H1 (cell line): Measurements from ENCODE around the gene ITPRIPL2. TPM values are rescaled to one million over a fixed set of nuclear protein-coding genes. Genes with fewer than 3 reads are reported as not detected.

ENCODE experiments used
- CTCF ChIA-PET: fragments of 300-600 bp; sonication (Branson Sonifier 250); formaldehyde crosslinking; loops from one replicate; lab custom pipeline; 2021; ENCODE audit not compliant: partially characterized antibody; lab: Charles Lee
- POLR2A ChIA-PET: fragments of 300-600 bp; sonication (Branson Sonifier 250); formaldehyde crosslinking; loops from one replicate; lab custom pipeline; 2021; ENCODE audit warnings: inconsistent platforms; ENCODE audit not compliant: partially characterized antibody; lab: Charles Lee
- DNase-seq, 2 experiments: peaks; one replicate each; pipeline versions ENCODE4 v3.0.0 to v3.0.0-alpha.2; 2010 to 2022; ENCODE audit warnings: low spot score in 2 of 2, low read depth in 1 of 2, mixed read lengths in 1 of 2
- FAIRE-seq: peaks from 2 replicates; lab custom pipeline; 2011; peaks lifted over from hg19 to GRCh38; lab: Jason Lieb, UNC
- H2AFZ ChIP-seq: 2 replicates; pipeline ENCODE4 v1.8.1; 2012; ENCODE audit warnings: low read length, inconsistent platforms
- H2AK5ac ChIP-seq: 2 replicates; pipeline ENCODE4 v1.6.1; 2013; ENCODE audit warnings: low read depth, low read length
- H2BK120ac ChIP-seq: replicated peaks from 2 replicates; pipeline ENCODE3; 2013; ENCODE audit warnings: low read depth, low read length, inconsistent platforms
- H2BK12ac ChIP-seq: 2 replicates; pipeline ENCODE4 v1.6.1; 2013; ENCODE audit warnings: low read depth, low read length
- H2BK15ac ChIP-seq: 2 replicates; pipeline ENCODE4 v1.6.1; 2013; ENCODE audit warnings: low read length
- H2BK20ac ChIP-seq: 2 replicates; pipeline ENCODE4 v1.6.1; 2013; ENCODE audit warnings: low read length
- H2BK5ac ChIP-seq: 2 replicates; pipeline ENCODE4 v1.6.1; 2013; ENCODE audit warnings: low read depth, low read length
- H3K14ac ChIP-seq: 2 replicates; pipeline ENCODE4 v1.6.1; 2013; ENCODE audit warnings: inconsistent platforms; ENCODE audit not compliant: insufficient read length
- H3K18ac ChIP-seq: 2 replicates; pipeline ENCODE4 v1.6.1; 2013; ENCODE audit warnings: low read length; ENCODE audit errors: extremely low read depth
- H3K23ac ChIP-seq: 2 replicates; pipeline ENCODE4 v1.6.1; 2013; ENCODE audit warnings: inconsistent platforms; ENCODE audit not compliant: insufficient read length
- H3K23me2 ChIP-seq: 2 replicates; pipeline ENCODE4 v1.6.1; 2013; ENCODE audit warnings: low read depth, low read length
- H3K27ac ChIP-seq: 2 replicates; pipeline ENCODE4 v1.6.1; 2011; ENCODE audit warnings: low read depth, low read length, inconsistent platforms
- H3K27me3 ChIP-seq, 4 experiments: replicated peaks in 1 of 4; 1 replicate in 1 of 4; 2 replicates in 3 of 4; pipeline versions ENCODE4 v1.6.1 to v1.8.1; 2011 to 2013; ENCODE audit warnings: low read length in 3 of 4, mild to moderate bottlenecking in 3 of 4, inconsistent platforms in 2 of 4, mixed read lengths in 2 of 4, moderate library complexity in 1 of 4; ENCODE audit not compliant: control insufficient read depth in 3 of 4, insufficient read depth in 3 of 4; ENCODE audit errors: extremely low read depth in 1 of 4
- H3K36me3 ChIP-seq, 4 experiments: 2 replicates each; pipeline versions ENCODE4 v1.6.1 to v1.8.1; 2011 to 2013; ENCODE audit warnings: mild to moderate bottlenecking in 4 of 4, low read length in 3 of 4, moderate library complexity in 2 of 4, control low read depth in 1 of 4, inconsistent platforms in 1 of 4; ENCODE audit not compliant: insufficient read depth in 4 of 4, control insufficient read depth in 2 of 4
- H3K4ac ChIP-seq: replicated peaks from 2 replicates; pipeline ENCODE3; 2013; ENCODE audit warnings: low read length, low read depth, mixed read lengths, inconsistent platforms; ENCODE audit not compliant: insufficient read length
- H3K4me1 ChIP-seq, 4 experiments: replicated peaks in 1 of 4; 1 replicate in 1 of 4; 2 replicates in 3 of 4; pipeline versions ENCODE4 v1.6.1 to v1.8.1; 2011 to 2013; ENCODE audit warnings: low read length in 3 of 4, inconsistent platforms in 2 of 4, mixed read lengths in 1 of 4; ENCODE audit not compliant: insufficient read depth in 4 of 4, control insufficient read depth in 3 of 4
- H3K4me2 ChIP-seq, 2 experiments: 2 replicates each; pipeline versions ENCODE4 v1.6.1 to v1.8.1; 2011 to 2013; ENCODE audit warnings: low read depth in 2 of 2, low read length in 2 of 2, control low read depth in 1 of 2, inconsistent platforms in 1 of 2, mild to moderate bottlenecking in 1 of 2; ENCODE audit not compliant: insufficient read depth in 1 of 2
- H3K4me3 ChIP-seq, 4 experiments: fragments of 200-600, 300-600 bp in 1 of 4; sonication (generic), shearing (Covaris generic), sonication (Bioruptor Twin) in 1 of 4; 2 replicates each; pipeline versions ENCODE4 v1.5.1 to v1.8.1; 2011 to 2016; ENCODE audit warnings: low read length in 4 of 4, low read depth in 3 of 4, control low read depth in 2 of 4, inconsistent platforms in 2 of 4, mild to moderate bottlenecking in 2 of 4, mixed read lengths in 1 of 4, moderate library complexity in 1 of 4; ENCODE audit not compliant: insufficient read depth in 2 of 4; ENCODE audit errors: extremely low read depth in 1 of 4
- H3K56ac ChIP-seq: replicated peaks from 2 replicates; pipeline ENCODE3; 2013; ENCODE audit warnings: low read depth, mild to moderate bottlenecking, mixed read lengths, low read length, inconsistent platforms; ENCODE audit not compliant: insufficient read length
- H3K79me1 ChIP-seq: 2 replicates; pipeline ENCODE4 v1.6.1; 2013; ENCODE audit warnings: low read depth, low read length, control low read depth
- H3K79me2 ChIP-seq, 2 experiments: 2 replicates each; pipeline versions ENCODE4 v1.6.1 to v1.8.1; 2012 to 2013; ENCODE audit warnings: low read length in 2 of 2, mild to moderate bottlenecking in 2 of 2, inconsistent platforms in 1 of 2; ENCODE audit not compliant: insufficient read depth in 2 of 2, control insufficient read depth in 1 of 2
- H3K9ac ChIP-seq, 4 experiments: replicated peaks in 1 of 4; 1 replicate in 1 of 4; 2 replicates in 3 of 4; pipeline versions ENCODE4 v1.6.1 to v1.8.1; 2011 to 2013; ENCODE audit warnings: low read depth in 3 of 4, low read length in 3 of 4, control low read depth in 2 of 4, mild to moderate bottlenecking in 2 of 4, moderate library complexity in 2 of 4, inconsistent platforms in 1 of 4; ENCODE audit errors: extremely low read depth in 1 of 4
- H3K9me3 ChIP-seq, 2 experiments: 2 replicates each; pipeline versions ENCODE4 v1.6.1 to v1.8.1; 2012 to 2013; ENCODE audit warnings: mild to moderate bottlenecking in 2 of 2, moderate library complexity in 2 of 2, control low read depth in 1 of 2, inconsistent platforms in 1 of 2, low read depth in 1 of 2, low read length in 1 of 2, mixed read lengths in 1 of 2; ENCODE audit not compliant: insufficient read depth in 2 of 2
- H4K20me1 ChIP-seq, 2 experiments: replicated peaks in 1 of 2; 2 replicates each; pipeline versions ENCODE3 to v1.8.1; 2011 to 2013; ENCODE audit warnings: inconsistent platforms in 2 of 2, low read length in 2 of 2, mild to moderate bottlenecking in 1 of 2; ENCODE audit not compliant: insufficient read depth in 2 of 2, control insufficient read depth in 1 of 2
- H4K5ac ChIP-seq: 2 replicates; pipeline ENCODE4 v1.6.1; 2013; ENCODE audit warnings: low read length, low read depth, mixed read lengths, inconsistent platforms; ENCODE audit not compliant: insufficient read length
- H4K8ac ChIP-seq: 2 replicates; pipeline ENCODE4 v1.8.0; 2013; ENCODE audit warnings: mild to moderate bottlenecking, moderate library complexity, low read length, inconsistent platforms; ENCODE audit not compliant: insufficient read depth; ENCODE audit errors: extremely low read depth
- H4K91ac ChIP-seq: replicated peaks from 2 replicates; pipeline ENCODE3; 2013; ENCODE audit warnings: low read length, mixed read lengths, inconsistent platforms; ENCODE audit not compliant: insufficient read length
- KDM1A ChIP-seq: fragments of 200-600, 300-600 bp; sonication (generic); IDR thresholded peaks from 2 replicates; pipeline ENCODE4 v1.7.1; 2016; ENCODE audit warnings: mild to moderate bottlenecking, low read length, borderline replicate concordance
- RBBP5 ChIP-seq: IDR thresholded peaks from 2 replicates; pipeline ENCODE4 v1.7.1; 2012; ENCODE audit warnings: low read depth, mild to moderate bottlenecking, inconsistent platforms, low read length, moderate library complexity, borderline replicate concordance
- WGBS, 2 experiments: shearing (Covaris generic) in 1 of 2; methylation state at CpG; one replicate each; pipeline versions ENCODE4 v1.1.6 to v1.1.7; 2013 to 2015; ENCODE audit warnings: low lambda C conversion rate in 2 of 2, mixed read lengths in 2 of 2, inconsistent platforms in 1 of 2, low coverage in 1 of 2, missing lambda C conversion rate in 1 of 2; ENCODE audit not compliant: insufficient replicate concordance in 2 of 2, insufficient coverage in 1 of 2, insufficient read length in 1 of 2; ENCODE audit errors: extremely low coverage in 1 of 2, missing lambda C conversion rate in 1 of 2; 5-methylcytosine and 5-hydroxymethylcytosine counted together
- polyA plus RNA-seq, 7 experiments: library from polyadenylated mRNA; depleted of rRNA in 3 of 7; stranded (reverse) in 5 of 7; unstranded in 2 of 7; fragments of >200 nt in 5 of 7; fragments of 200-250 nt in 2 of 7; gene quantifications; 1 replicate in 5 of 7; 2 replicates in 1 of 7; 4 replicates in 1 of 7; pipeline versions ENCODE4 v1.2.1 to v1.2.3, GENCODE V29; 2011 to 2013; ENCODE audit warnings: missing spikeins in 2 of 7, mixed read lengths in 2 of 7
- total RNA-seq: library from RNA; stranded (reverse); fragmentation: NEBNext Ultra II Directional; extraction: Animal tissue kit (Norgen Biotek cat#: 25700); gene quantifications from 2 replicates; pipeline ENCODE4 v1.2.1, GENCODE V29; 2021

Gene ITPRIPL2
- total and polyA plus RNA-seq, 2 of the 8 experiments (the other 6 are each of a cell fraction or from before 2014, with no cell fraction given): 1.1 to 3.4 TPM

GRCh38 chr16:19066988-19067348, 46.8 kb upstream of the ITPRIPL2 start:
- Histone ChIP-seq H4K5ac (no peak overlapping the region), H3K9ac (no peak overlapping the region), H3K23me2 (peaks cover 5% of the 10 kb centered on the region; the same call in 1 of the 2 replicates), H3K79me1 (no peaks in the 10 kb centered on the region), H2BK12ac (no peak overlapping the region), H3K4me2 (no peak overlapping the region; a peak in 1 of 4 replicates), H3K4me1 (no peaks in the 10 kb centered on the region), H4K8ac (no peak overlapping the region; the same call in 1 of the 2 replicates), H2BK20ac (no peak overlapping the region), H3K9me3 (no peaks in the 10 kb centered on the region), H3K56ac (no peak overlapping the region), H2AK5ac (no peak overlapping the region), H3K27ac (no peak overlapping the region), H4K91ac (no peak overlapping the region), H2BK15ac (no peak overlapping the region), H2BK5ac (no peak overlapping the region), H2AFZ (no peak overlapping the region), H3K18ac (no peak overlapping the region), H3K4ac (no peak overlapping the region), H3K23ac (no peak overlapping the region), H3K79me2 (peaks cover 0 to 6% of the 10 kb centered on the region in 2 experiments; a peak in 2 of 4 replicates), H3K36me3 (no peaks in the 10 kb centered on the region), H3K27me3 (no peaks in the 10 kb centered on the region), H2BK120ac (no peak overlapping the region), H3K4me3 (peak overlapping the region in 3 of 4 experiments; percentile 87 to 92 (median 88); a peak in 5 of 8 replicates), H3K14ac (no peak overlapping the region), H4K20me1 (no peaks in the 10 kb centered on the region)
- ChIA-PET CTCF (interaction anchor here (0.5 to 0.9 kb wide), 2 partner anchors 55 to 84 kb away, joined by 3 read pairs; partner anchors contain the start of gene TMC7), POLR2A (interaction anchor here (0.7 to 2.1 kb wide), 7 partner anchors 37 to 1999 kb away, joined by 3 to 9 read pairs (median 3); partner anchors contain the start of genes ARL6IP1, RPS15A and TMC7)
- FAIRE-seq: no peak
- 63% methylated on average over 9 of the region's 9 CpGs; no CpG with 5 or more reads in 1 of the 2 experiments for WGBS, 2 experiments
- no peak for DNase-seq
- TF ChIP-seq RBBP5 (no peak), KDM1A (peak; percentile 83; the same call in 1 of the 2 replicates)
